ENCODE measurements around the gene TAS1R3.
A peak's percentile ranks its signal among the peaks of the same experiment; 100 is the strongest.

TAS1R3 gene

DNA sequence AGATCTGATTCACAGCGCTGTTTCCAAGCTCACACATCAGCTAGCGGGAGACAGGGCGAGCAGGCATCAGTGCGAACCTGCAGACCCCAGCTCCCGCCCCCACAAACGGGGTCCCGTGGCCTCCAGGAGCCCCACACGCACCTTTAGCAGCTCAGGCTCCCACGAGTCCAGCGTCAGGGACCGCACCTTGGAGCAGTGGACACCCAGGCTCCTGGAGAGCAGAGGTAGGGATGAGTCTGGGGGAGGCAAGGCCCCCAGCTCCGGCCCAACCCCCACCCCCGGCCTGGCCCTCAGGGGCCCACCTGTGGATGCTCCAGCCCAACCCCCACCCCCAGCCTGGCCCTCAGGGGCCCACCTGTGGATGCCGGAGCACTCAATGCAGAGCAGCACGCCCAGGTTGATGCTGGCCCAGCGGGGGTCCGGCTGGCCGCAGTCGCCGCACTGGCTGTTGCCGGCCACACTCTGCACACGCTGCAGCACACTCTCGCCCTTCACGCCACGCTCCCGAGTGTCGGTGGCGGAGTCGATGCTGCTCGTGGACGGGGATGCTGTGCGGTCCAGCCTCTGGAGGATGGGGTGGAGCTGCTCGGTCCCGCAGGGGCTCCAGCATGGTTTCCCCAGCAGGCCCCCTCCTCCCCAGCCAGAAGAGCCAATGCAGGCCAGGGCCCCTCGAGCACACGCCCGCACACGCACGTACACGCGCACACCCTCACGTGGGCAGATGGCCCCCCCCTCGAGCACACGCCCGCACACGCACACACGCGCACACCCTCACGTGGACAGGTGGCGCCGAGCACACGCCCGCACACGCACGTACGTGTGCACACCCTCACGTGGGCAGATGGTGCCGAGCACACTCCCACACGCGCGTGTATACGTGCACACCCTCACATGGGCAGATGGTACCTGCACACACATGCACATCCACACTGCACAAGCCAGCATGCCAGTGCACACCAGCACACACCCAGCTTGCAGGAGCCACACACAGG, 34.7 kb upstream of the TAS1R3 start:
- DNase-seq (ENCODE audit: low read depth) = no peak
- H3K4me3 ChIP-seq (ENCODE audit: low read depth, low read length) = no peak overlapping the region
- TF ChIP-seq, protein P1, sequence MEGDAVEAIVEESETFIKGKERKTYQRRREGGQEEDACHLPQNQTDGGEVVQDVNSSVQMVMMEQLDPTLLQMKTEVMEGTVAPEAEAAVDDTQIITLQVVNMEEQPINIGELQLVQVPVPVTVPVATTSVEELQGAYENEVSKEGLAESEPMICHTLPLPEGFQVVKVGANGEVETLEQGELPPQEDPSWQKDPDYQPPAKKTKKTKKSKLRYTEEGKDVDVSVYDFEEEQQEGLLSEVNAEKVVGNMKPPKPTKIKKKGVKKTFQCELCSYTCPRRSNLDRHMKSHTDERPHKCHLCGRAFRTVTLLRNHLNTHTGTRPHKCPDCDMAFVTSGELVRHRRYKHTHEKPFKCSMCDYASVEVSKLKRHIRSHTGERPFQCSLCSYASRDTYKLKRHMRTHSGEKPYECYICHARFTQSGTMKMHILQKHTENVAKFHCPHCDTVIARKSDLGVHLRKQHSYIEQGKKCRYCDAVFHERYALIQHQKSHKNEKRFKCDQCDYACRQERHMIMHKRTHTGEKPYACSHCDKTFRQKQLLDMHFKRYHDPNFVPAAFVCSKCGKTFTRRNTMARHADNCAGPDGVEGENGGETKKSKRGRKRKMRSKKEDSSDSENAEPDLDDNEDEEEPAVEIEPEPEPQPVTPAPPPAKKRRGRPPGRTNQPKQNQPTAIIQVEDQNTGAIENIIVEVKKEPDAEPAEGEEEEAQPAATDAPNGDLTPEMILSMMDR (IDR thresholded peaks at IDR 0.05; ENCODE audit: low read depth, low read length, missing control alignments) = no peak

DNA sequence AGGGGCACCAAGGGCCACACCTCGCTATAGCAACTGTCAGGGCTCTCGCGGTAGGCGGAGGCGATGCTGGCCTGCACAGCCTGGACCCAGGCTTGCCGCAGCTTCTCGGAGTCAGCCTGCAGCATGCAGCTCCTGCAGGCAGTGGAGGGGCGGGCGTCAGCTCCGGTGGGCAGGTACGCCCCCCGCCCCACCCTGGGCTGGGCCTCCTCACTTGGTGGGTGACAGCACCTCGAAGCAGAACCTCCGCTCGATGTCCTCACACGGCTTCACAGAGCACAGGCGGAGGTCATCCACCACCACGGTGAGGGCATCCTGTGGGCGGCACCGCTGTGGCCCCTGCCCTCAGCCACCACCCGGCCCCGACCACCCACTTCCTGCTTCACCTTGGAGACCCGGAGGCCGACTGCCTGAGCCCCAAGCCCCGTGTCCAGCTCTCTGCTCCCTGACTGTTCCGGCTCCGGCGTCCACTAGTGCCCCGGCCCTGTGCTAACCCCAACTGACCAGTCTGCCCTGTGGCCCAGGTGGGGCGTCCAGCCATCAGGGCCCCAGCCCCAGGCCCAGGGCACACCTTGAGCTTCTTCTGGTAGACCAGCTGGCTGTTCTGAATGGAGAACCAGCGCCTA, 33.2 kb upstream of the TAS1R3 start:
- no peak overlapping the region for H3K4me3 ChIP-seq (ENCODE audit: low read depth, low read length)
- TF ChIP-seq, protein P1 (IDR thresholded peaks at IDR 0.05; ENCODE audit: low read depth, low read length, missing control alignments) = no peak
- no peak for DNase-seq (ENCODE audit: low read depth)

DNA sequence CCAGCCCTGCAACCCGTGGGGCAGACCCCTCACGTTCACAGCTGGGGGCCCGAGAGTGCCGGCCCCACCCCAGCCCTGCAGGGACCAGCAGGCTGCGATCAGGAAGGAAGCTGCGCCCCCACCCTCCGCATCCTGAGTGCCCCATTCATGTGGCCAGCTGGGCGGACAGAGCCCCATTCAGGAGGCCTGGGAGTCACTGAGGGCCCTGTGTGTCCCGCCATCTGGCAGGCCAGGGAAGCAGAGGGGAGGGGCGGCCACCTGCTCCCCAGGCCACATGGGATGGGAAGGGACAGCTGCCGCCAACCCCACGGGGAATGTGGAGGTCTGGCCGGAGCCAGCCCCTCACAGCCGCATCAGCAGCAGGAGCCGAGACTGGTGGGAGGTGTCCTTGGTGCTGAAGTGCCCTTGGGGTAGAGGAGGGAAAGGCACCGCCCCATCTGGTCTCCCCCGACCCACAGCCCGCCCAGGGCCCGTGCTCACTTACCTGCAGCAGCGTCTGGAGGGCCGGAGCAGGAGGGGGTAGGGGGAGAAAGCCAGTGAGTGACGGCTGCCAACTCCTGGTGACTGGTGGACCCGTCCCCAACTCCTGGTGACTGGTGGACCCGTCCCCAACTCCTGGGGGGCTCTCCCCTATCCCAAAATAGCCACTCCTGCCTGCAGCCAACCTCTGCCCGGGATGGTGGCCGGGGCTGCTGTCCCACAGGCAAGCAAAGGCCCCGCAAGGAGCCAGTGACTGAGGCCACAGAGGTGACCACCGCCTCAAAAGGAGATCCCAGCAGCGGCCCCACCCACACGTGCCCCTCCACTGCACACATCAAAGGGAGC, 32.0 kb upstream of the TAS1R3 start:
- DNase-seq (ENCODE audit: low read depth) = no peak
- no peak overlapping the region for H3K4me3 ChIP-seq (ENCODE audit: low read depth, low read length)
- TF ChIP-seq, protein P1 (IDR thresholded peaks at IDR 0.05; ENCODE audit: low read depth, low read length, missing control alignments) = no peak

DNA sequence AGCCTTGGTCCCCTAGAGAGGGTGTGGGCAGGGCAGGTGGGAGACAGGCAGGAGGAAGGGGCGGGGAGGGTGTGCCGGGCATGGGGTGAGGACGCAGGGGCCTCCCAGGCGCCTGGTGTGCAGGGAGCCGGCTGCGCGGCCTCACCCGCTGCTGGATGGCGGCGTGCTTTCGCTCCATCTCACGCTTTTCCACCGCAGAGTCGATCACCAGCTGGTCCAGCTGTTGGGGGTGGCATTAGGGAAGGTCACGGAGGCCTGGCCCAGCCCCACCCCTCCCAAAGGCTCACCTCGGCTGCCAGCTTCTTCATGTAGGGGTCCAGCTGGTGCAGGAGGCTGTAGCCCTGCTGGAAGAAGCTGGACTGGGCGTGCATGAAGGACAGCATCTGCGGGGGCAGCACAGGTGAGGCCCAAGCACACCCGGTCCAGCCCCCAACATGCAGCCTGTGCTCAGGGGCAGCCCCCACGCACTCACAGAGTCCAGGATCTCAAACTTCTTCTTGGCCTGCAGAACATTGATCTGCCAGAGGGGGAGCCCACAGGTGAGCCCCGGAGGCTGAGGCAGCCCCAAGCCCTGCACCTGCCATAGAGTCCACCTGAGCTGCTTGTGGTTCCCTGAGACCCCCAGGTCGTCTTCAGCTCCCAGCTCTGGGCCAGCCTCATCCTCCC, 31.3 kb upstream of the TAS1R3 start:
- DNase-seq (ENCODE audit: low read depth) = no peak
- no peak overlapping the region for H3K4me3 ChIP-seq (ENCODE audit: low read depth, low read length)
- TF ChIP-seq, protein P1 (IDR thresholded peaks at IDR 0.05; ENCODE audit: low read depth, low read length, missing control alignments) = peak; percentile 70

DNA sequence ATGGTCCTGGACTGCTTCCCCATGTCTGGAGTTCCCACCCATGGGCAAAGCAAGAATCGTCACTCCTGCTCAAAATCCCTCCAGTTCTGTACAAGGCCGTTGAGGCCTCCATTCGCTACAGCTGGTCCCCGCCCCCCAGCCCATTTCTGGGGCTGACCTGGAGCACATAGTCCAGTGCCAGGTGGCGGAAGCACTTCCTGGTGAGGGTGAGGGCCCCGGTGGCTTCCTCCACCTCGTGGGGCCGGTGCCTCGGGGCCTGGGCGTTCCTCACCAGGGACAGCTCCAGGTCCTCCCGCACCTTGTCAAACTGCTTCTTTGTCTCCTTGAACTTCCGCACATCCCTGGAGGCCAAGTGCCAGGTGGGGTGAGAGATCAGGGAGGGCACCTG, 30.7 kb upstream of the TAS1R3 start:
- H3K4me3 ChIP-seq (ENCODE audit: low read depth, low read length) = no peak overlapping the region
- no peak for DNase-seq (ENCODE audit: low read depth)
- TF ChIP-seq, protein P1 (IDR thresholded peaks at IDR 0.05; ENCODE audit: low read depth, low read length, missing control alignments) = no peak

DNA sequence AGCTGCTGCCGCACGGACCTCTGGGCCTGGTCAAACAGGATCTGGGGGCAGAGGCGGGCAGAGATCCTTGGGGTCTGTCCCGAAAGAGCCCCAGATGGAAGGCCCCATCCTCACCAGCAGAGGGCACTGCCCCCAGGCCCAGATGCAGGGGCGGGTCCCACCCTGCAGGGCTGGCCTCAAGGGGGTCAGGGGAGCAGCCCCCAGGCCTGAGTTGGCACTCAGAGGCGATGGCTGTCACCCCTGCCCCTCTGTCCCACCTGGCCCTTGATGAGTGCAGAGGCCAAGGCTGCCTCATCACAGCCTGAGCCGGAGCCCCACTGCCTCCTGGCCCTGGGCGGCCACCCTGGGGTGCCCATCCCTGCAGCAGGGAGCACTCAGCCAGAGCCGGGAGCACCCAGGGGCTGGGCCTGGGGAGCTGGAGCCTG, 29.1 kb upstream of the TAS1R3 start:
- TF ChIP-seq, protein P1 (IDR thresholded peaks at IDR 0.05; ENCODE audit: low read depth, low read length, missing control alignments) = peak; percentile 56
- DNase-seq (ENCODE audit: low read depth) = no peak
- no peak overlapping the region for H3K4me3 ChIP-seq (ENCODE audit: low read depth, low read length)
